GM12878 (cell line): ENCODE results near the gene SRSF8. TPM values are rescaled to one million over a fixed set of nuclear protein-coding genes. Genes with fewer than 3 reads are reported as not detected.

Experiments
- BMI1 ChIP-seq: fragments of 450-650 bp; IDR thresholded peaks from 2 replicates; pipeline ENCODE4 v1.6.1; 2016; ENCODE audit warnings: mild to moderate bottlenecking, moderate library complexity, borderline replicate concordance
- DPF2 ChIP-seq: fragments of 450-650 bp; IDR thresholded peaks from 2 replicates; pipeline ENCODE4 v1.6.1; 2017; ENCODE audit warnings: mild to moderate bottlenecking
- FOS ChIP-seq: IDR thresholded peaks from 3 replicates; pipeline ENCODE4 v1.6.1; 2011; ENCODE audit warnings: borderline replicate concordance; ENCODE audit not compliant: insufficient read length; ENCODE audit errors: extremely low read depth
- HDAC2 ChIP-seq: fragments of 200-600 bp; sonication (generic); IDR thresholded peaks from 2 replicates; pipeline ENCODE4 v1.6.1; 2017
- HDGF ChIP-seq: fragments of 450-650 bp; IDR thresholded peaks from 2 replicates; pipeline ENCODE4 v1.6.1; 2016; ENCODE audit warnings: antibody characterized with exemption
- KLF5 ChIP-seq: fragments of 450-650 bp; IDR thresholded peaks from 2 replicates; pipeline ENCODE4 v1.6.1; 2014; ENCODE audit warnings: mild to moderate bottlenecking; ENCODE audit not compliant: partially characterized antibody
- LARP7 ChIP-seq: fragments of 450-650 bp; IDR thresholded peaks from 2 replicates; pipeline ENCODE4 v1.6.1; 2017; ENCODE audit warnings: mild to moderate bottlenecking
- MYB ChIP-seq: fragments of 150-350 bp; IDR thresholded peaks from 2 replicates; pipeline ENCODE4 v1.6.1; 2014; ENCODE audit warnings: mild to moderate bottlenecking, low read depth, low read length, borderline replicate concordance
- NBN ChIP-seq: fragments of 450-650 bp; IDR thresholded peaks from 2 replicates; pipeline ENCODE4 v1.6.1; 2016
- NR2F1 ChIP-seq: fragments of 450-650 bp; conservative IDR thresholded peaks from 2 replicates; pipeline ENCODE4 v1.6.1; 2017; ENCODE audit warnings: mild to moderate bottlenecking
- NRF1 ChIP-seq: conservative IDR thresholded peaks from 2 replicates; pipeline ENCODE4 v1.6.1; 2011; ENCODE audit warnings: mild to moderate bottlenecking, low read depth, low read length, improper control_type of control experiment
- POU2F2 ChIP-seq: IDR thresholded peaks from 3 replicates; pipeline ENCODE4 v1.6.1; 2011; ENCODE audit warnings: low read depth, mild to moderate bottlenecking, low read length, borderline replicate concordance
- RELA ChIP-seq: fragments of 450-650 bp; IDR thresholded peaks from 2 replicates; pipeline ENCODE4 v1.8.0; 2014; ENCODE audit warnings: borderline replicate concordance; ENCODE audit not compliant: partially characterized antibody
- RUNX3 ChIP-seq: IDR thresholded peaks from 2 replicates; pipeline ENCODE4 v1.6.1; 2012; ENCODE audit warnings: low read length, inconsistent platforms
- SMAD5 ChIP-seq: IDR thresholded peaks from 2 replicates; pipeline ENCODE4 v1.6.1; 2016; ENCODE audit warnings: antibody characterized with exemption, low read depth
- SRF ChIP-seq, 2 experiments: IDR thresholded peaks; 2 replicates each; pipeline ENCODE4 v1.6.1; 2011; ENCODE audit warnings: low read depth in 2 of 2, low read length in 2 of 2, mild to moderate bottlenecking in 1 of 2, moderate library complexity in 1 of 2
- SUPT20H ChIP-seq: IDR thresholded peaks from 2 replicates; pipeline ENCODE4 v1.6.1; 2011; ENCODE audit warnings: low read depth, mild to moderate bottlenecking, low read length, moderate library complexity, borderline replicate concordance; ENCODE audit not compliant: control insufficient read depth
- TCF3 ChIP-seq: IDR thresholded peaks from 2 replicates; pipeline ENCODE4 v1.6.1; 2012; ENCODE audit warnings: low read depth, mild to moderate bottlenecking, low read length, borderline replicate concordance; ENCODE audit not compliant: insufficient read depth
- ZNF24 ChIP-seq: fragments of 450-650 bp; IDR thresholded peaks from 2 replicates; pipeline ENCODE4 v1.6.1; 2017; ENCODE audit warnings: antibody characterized with exemption, mild to moderate bottlenecking
- polyA plus RNA-seq, 11 experiments: library from polyadenylated mRNA; depleted of rRNA in 4 of 11; unstranded in 6 of 11; stranded (reverse) in 5 of 11; fragments of >200 nt; fragmentation: Nextera tagmentation in 4 of 11; fragmentation: Illumina TruSeq in 1 of 11; extraction: Ambion mirVana in 4 of 11; extraction: Trizol in 1 of 11; gene quantifications; 1 replicate in 1 of 11; 2 replicates in 10 of 11; pipeline versions ENCODE4 v1.2.1 to v1.2.3, GENCODE V29; 2011 to 2016; ENCODE audit warnings: inconsistent platforms in 2 of 11, missing spikeins in 2 of 11, low read depth in 1 of 11
- total RNA-seq, 4 experiments: library from RNA; depleted of rRNA in 3 of 4; stranded (reverse); fragments of >200 nt in 3 of 4; fragmentation: Illumina TruSeq in 1 of 4; extraction: Trizol in 1 of 4; gene quantifications; 2 replicates each; pipeline versions ENCODE4 v1.2.1 to v1.2.3, GENCODE V29; 2013 to 2021
- TF ChIP-seq, protein P1 (sequence below): fragments of 450-650 bp; IDR thresholded peaks from 2 replicates; pipeline ENCODE4 v1.6.1; 2018; ENCODE audit warnings: borderline replicate concordance, mild to moderate bottlenecking; ENCODE audit not compliant: partially characterized antibody
- TF ChIP-seq, protein P2 (sequence below): IDR thresholded peaks from 2 replicates; pipeline ENCODE4 v1.6.1; 2011; ENCODE audit warnings: borderline replicate concordance, low read depth, mild to moderate bottlenecking, moderate library complexity, mixed read lengths, low read length; ENCODE audit not compliant: insufficient read depth; ENCODE audit errors: extremely low read length
- TF ChIP-seq, protein P3 (sequence below): fragments of 150-350 bp; IDR thresholded peaks from 2 replicates; pipeline ENCODE4 v1.6.1; 2014; ENCODE audit warnings: mild to moderate bottlenecking, low read depth, low read length
- TF ChIP-seq, protein P4 (sequence below): IDR thresholded peaks from 2 replicates; pipeline ENCODE4 v1.6.1; 2012; ENCODE audit warnings: low read depth, low read length, improper control_type of control experiment

SRSF8 gene
- total and polyA plus RNA-seq, 10 of the 15 experiments (the other 5 are each of a cell fraction or from before 2014, with no cell fraction given) = 14.2 to 43.1 (median 27.1) TPM

DNA sequence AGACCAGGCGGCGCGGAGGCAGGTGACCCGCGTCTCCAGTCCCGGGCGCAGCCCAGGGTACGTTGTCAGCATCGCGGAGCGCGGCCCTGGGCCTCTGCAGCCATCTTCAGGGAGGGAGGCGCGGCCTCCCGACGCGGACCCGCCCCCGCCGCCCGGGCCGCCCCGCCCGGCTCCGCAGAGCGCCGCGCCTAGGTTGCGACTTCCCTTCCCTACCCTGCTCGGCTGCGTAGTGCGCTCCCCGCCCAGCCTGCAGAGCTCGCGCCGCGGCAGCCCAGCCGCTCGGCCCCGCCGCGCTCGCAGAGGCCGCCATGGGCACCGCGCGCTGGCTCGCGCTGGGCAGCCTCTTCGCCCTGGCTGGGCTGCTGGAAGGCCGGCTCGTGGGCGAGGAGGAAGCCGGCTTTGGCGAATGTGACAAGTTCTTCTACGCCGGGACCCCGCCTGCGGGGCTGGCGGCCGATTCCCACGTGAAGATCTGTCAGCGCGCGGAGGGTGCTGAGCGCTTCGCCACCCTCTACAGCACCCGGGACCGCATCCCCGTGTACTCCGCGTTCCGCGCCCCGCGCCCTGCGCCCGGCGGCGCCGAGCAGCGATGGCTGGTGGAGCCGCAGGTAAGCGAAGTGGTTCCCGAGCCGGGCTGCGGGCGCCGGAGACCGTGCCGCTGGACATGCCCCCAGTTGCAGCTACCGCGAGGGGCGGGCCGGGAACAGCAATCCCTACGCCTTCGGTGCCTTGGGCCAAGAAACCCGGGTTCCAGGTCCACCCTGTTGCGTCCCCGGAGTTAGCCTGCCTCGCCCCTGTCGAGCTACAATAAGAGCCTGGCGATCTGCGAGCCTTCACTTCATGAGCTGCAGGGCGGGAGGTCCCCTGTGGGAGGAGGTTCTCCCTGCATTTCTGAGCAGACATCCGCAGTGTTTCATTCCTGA is 23.2 kb downstream of the SRSF8 start, which contains the start of gene ENDOD1 (continued):
- TF ChIP-seq, protein P1, sequence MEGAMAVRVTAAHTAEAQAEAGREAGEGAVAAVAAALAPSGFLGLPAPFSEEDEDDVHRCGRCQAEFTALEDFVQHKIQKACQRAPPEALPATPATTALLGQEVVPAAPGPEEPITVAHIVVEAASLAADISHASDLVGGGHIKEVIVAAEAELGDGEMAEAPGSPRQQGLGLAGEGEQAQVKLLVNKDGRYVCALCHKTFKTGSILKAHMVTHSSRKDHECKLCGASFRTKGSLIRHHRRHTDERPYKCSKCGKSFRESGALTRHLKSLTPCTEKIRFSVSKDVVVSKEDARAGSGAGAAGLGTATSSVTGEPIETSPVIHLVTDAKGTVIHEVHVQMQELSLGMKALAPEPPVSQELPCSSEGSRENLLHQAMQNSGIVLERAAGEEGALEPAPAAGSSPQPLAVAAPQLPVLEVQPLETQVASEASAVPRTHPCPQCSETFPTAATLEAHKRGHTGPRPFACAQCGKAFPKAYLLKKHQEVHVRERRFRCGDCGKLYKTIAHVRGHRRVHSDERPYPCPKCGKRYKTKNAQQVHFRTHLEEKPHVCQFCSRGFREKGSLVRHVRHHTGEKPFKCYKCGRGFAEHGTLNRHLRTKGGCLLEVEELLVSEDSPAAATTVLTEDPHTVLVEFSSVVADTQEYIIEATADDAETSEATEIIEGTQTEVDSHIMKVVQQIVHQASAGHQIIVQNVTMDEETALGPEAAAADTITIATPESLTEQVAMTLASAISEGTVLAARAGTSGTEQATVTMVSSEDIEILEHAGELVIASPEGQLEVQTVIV = no peak
- no peak for TF ChIP-seq NBN
- TF ChIP-seq, protein P2, sequence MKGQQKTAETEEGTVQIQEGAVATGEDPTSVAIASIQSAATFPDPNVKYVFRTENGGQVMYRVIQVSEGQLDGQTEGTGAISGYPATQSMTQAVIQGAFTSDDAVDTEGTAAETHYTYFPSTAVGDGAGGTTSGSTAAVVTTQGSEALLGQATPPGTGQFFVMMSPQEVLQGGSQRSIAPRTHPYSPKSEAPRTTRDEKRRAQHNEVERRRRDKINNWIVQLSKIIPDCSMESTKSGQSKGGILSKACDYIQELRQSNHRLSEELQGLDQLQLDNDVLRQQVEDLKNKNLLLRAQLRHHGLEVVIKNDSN = no peak
- peak; percentile 50; the same call in 1 of the 2 replicates for TF ChIP-seq NR2F1
- 0 out of 3 replicates have a peak, but pooled peaks have one; percentile 16 for TF ChIP-seq POU2F2
- peak; percentile 51; the same call in 1 of the 2 replicates for TF ChIP-seq HDAC2
- no peak for TF ChIP-seq RELA
- peak; percentile 55; the same call in 1 of the 2 replicates for TF ChIP-seq ZNF24
- no peak for TF ChIP-seq SRF (IDR thresholded peaks at IDR 0.05; ENCODE audit: low read depth in 2 of 2, low read length in 2 of 2)
- no peak for TF ChIP-seq FOS
- TF ChIP-seq, protein P3, sequence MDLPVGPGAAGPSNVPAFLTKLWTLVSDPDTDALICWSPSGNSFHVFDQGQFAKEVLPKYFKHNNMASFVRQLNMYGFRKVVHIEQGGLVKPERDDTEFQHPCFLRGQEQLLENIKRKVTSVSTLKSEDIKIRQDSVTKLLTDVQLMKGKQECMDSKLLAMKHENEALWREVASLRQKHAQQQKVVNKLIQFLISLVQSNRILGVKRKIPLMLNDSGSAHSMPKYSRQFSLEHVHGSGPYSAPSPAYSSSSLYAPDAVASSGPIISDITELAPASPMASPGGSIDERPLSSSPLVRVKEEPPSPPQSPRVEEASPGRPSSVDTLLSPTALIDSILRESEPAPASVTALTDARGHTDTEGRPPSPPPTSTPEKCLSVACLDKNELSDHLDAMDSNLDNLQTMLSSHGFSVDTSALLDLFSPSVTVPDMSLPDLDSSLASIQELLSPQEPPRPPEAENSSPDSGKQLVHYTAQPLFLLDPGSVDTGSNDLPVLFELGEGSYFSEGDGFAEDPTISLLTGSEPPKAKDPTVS = no peak
- peak; percentile 89 for TF ChIP-seq DPF2
- TF ChIP-seq HDGF = no peak
- TF ChIP-seq SMAD5 = no peak
- TF ChIP-seq, protein P4, sequence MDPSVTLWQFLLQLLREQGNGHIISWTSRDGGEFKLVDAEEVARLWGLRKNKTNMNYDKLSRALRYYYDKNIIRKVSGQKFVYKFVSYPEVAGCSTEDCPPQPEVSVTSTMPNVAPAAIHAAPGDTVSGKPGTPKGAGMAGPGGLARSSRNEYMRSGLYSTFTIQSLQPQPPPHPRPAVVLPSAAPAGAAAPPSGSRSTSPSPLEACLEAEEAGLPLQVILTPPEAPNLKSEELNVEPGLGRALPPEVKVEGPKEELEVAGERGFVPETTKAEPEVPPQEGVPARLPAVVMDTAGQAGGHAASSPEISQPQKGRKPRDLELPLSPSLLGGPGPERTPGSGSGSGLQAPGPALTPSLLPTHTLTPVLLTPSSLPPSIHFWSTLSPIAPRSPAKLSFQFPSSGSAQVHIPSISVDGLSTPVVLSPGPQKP = no peak
- TF ChIP-seq MYB = no peak
- TF ChIP-seq KLF5 = no peak
- no peak for TF ChIP-seq SUPT20H
- no peak; the same call in 1 of the 2 replicates for TF ChIP-seq RUNX3
- no peak for TF ChIP-seq BMI1
- peak; percentile 86 for TF ChIP-seq LARP7
- TF ChIP-seq TCF3 = 0 out of 2 replicates have a peak, but pooled peaks have one; percentile 35
- TF ChIP-seq NRF1 = no peak
